T-cell (primary cell): ENCODE data around the gene TBC1D30. TPM values are rescaled to one million over a fixed set of nuclear protein-coding genes. Genes with fewer than 3 reads are reported as not detected.
"Not testable (repeated sequence)": the region's sequence is repeated elsewhere in the genome, so short reads cannot be mapped to it uniquely, and the experiment has no call there.

Experiments used
- ATAC-seq, 4 experiments: fragments of 200-7000 bp in 3 of 4; fragments of 150-1000 bp in 1 of 4; cut with Tn5 transposase; replicated peaks in 1 of 4; 1 replicate in 3 of 4; 2 replicates in 1 of 4; pipeline ENCODE4 v1.10.0; 2021; ENCODE audit warnings: moderate library complexity in 3 of 4, mild to moderate bottlenecking in 2 of 4, moderate number of reproducible peaks in 1 of 4
- CTCF ChIA-PET, 2 donors: fragments of 300-600 bp; sonication (Branson Sonifier 250); formaldehyde crosslinking; loops; one replicate each; lab custom pipeline; 2022; ENCODE audit warnings: antibody characterized with exemption in 2 of 2; lab: Charles Lee
- POLR2A ChIA-PET, 2 donors: fragments of 300-600 bp; sonication (Branson Sonifier 250); formaldehyde crosslinking; loops; one replicate each; lab custom pipeline; 2022; ENCODE audit warnings: antibody characterized with exemption in 2 of 2; lab: Charles Lee
- DNase-seq, 35 experiments: peaks; one replicate each; pipeline versions ENCODE4 v3.0.0 to v3.0.0-alpha.2; 2013 to 2023
- H3K27ac ChIP-seq: one replicate; pipeline ENCODE4 v1.5.1; 2013; ENCODE audit warnings: low read length
- H3K27me3 ChIP-seq, 2 experiments: replicated peaks in 1 of 2; 1 replicate in 1 of 2; 2 replicates in 1 of 2; pipeline versions ENCODE4 v1.6.1 to v1.7.0; 2013; ENCODE audit warnings: low read length in 1 of 2, mixed read lengths in 1 of 2; ENCODE audit not compliant: control insufficient read depth in 2 of 2, insufficient read depth in 2 of 2; ENCODE audit errors: extremely low read depth in 1 of 2
- H3K36me3 ChIP-seq, 2 donors: 1 replicate in 1 of 2; 2 replicates in 1 of 2; pipeline versions ENCODE4 v1.6.1 to v1.7.0; 2013; ENCODE audit warnings: low read length in 1 of 2; ENCODE audit not compliant: control insufficient read depth in 2 of 2, insufficient read depth in 1 of 2; ENCODE audit errors: extremely low read depth in 1 of 2
- H3K4me1 ChIP-seq, 2 experiments: 1 replicate in 1 of 2; 2 replicates in 1 of 2; pipeline versions ENCODE4 v1.6.1 to v1.7.0; 2013; ENCODE audit warnings: low read length in 2 of 2, mixed read lengths in 1 of 2; ENCODE audit not compliant: insufficient read depth in 2 of 2, control insufficient read depth in 1 of 2; ENCODE audit errors: extremely low read depth in 1 of 2
- H3K4me3 ChIP-seq, 2 donors: 1 replicate in 1 of 2; 2 replicates in 1 of 2; pipeline versions ENCODE4 v1.5.1 to v1.7.0; 2013; ENCODE audit warnings: mild to moderate bottlenecking in 2 of 2, low read length in 1 of 2, moderate library complexity in 1 of 2; ENCODE audit not compliant: control insufficient read depth in 1 of 2; ENCODE audit errors: extremely low read depth in 1 of 2
- H3K9me3 ChIP-seq: 2 replicates; pipeline ENCODE4 v1.7.0; 2013
- H3K27ac Mint-ChIP-seq, 2 donors: one replicate each; pipeline ENCODE4 v1.8.0; 2020 to 2021; ENCODE audit warnings: mild to moderate bottlenecking in 2 of 2, mixed read lengths in 2 of 2
- H3K27me3 Mint-ChIP-seq, 2 donors: one replicate each; pipeline ENCODE4 v1.8.0; 2021 to 2022; ENCODE audit warnings: mixed read lengths in 2 of 2
- H3K36me3 Mint-ChIP-seq: one replicate; pipeline ENCODE4 v1.8.0; 2021; ENCODE audit warnings: mixed read lengths
- H3K4me1 Mint-ChIP-seq, 3 donors: one replicate each; pipeline ENCODE4 v1.8.0; 2020 to 2022; ENCODE audit warnings: mixed read lengths in 3 of 3, mild to moderate bottlenecking in 1 of 3
- H3K4me3 Mint-ChIP-seq, 3 donors: one replicate each; pipeline ENCODE4 v1.8.0; 2020 to 2022; ENCODE audit warnings: mild to moderate bottlenecking in 3 of 3, mixed read lengths in 3 of 3, moderate library complexity in 3 of 3
- H3K9me3 Mint-ChIP-seq, 3 donors: one replicate each; pipeline ENCODE4 v1.8.0; 2020 to 2022; ENCODE audit warnings: mixed read lengths in 3 of 3
- WGBS: methylation state at CpG from one replicate; pipeline ENCODE4 v1.1.5; 2013; ENCODE audit warnings: missing lambda C conversion rate; ENCODE audit not compliant: insufficient coverage; 5-methylcytosine and 5-hydroxymethylcytosine counted together
- total RNA-seq, 35 experiments: library from RNA in 6 of 35; stranded (reverse) in 6 of 35; fragments of 120-200 nt in 1 of 35; gene quantifications; one replicate each; pipeline versions ENCODE4 v1.2.1 to v1.2.4 and lab custom pipeline; 2013 to 2026

TBC1D30 gene
- total RNA-seq, 5 donors from 2014 or later (not counting 1 experiment from before 2014, with no cell fraction given) = 0.07 to 0.73 (median 0.41) TPM

GRCh38 chr12:64837427-64837826 lies 13.0 kb downstream of the TBC1D30 start:
- Histone ChIP-seq H3K27me3 (peaks cover 0 to 5% of the 10 kb centered on the region in 2 experiments), H3K9me3 (no peaks in the 10 kb centered on the region), H3K27ac (no peak overlapping the region), H3K4me1 (no peaks in the 10 kb centered on the region), H3K36me3 (no peaks in the 10 kb centered on the region), H3K4me3 (no peak overlapping the region)
- CTCF ChIA-PET = interaction anchor here in 1 of 2 donors (0.6 kb wide), 1 partner anchor 258 kb away, joined by 4 read pairs; no protein-coding TSS in a partner anchor
- no peak for DNase-seq
- H3K27me3 Mint-ChIP-seq = peaks cover 9 to 17% of the 10 kb centered on the region in 2 donors
- 98% methylated on average over 5 of the region's 8 CpGs for WGBS
- H3K9me3 Mint-ChIP-seq = no peaks in the 10 kb centered on the region
- no peak for ATAC-seq
- H3K4me1 Mint-ChIP-seq = no peaks in the 10 kb centered on the region
- no peak overlapping the region for H3K27ac Mint-ChIP-seq
- POLR2A ChIA-PET = no interaction called here
- H3K4me3 Mint-ChIP-seq = no peak overlapping the region
- no peaks in the 10 kb centered on the region for H3K36me3 Mint-ChIP-seq

- DNase-seq (no peak), ATAC-seq (no peak)
- Mint-ChIP-seq H3K4me3 (no peak overlapping the region), H3K27me3 (peaks cover 3 to 7% of the 10 kb centered on the region in 2 donors), H3K4me1 (no peaks in the 10 kb centered on the region), H3K9me3 (no peaks in the 10 kb centered on the region), H3K36me3 (no peaks in the 10 kb centered on the region), H3K27ac (no peak overlapping the region)
- peaks cover 0 to 3% of the 10 kb centered on the region in 2 experiments for H3K27me3 ChIP-seq
- no peaks in the 10 kb centered on the region for H3K36me3 ChIP-seq
- H3K9me3 ChIP-seq = no peaks in the 10 kb centered on the region
- ChIA-PET CTCF (interaction anchor here (0.5 to 0.7 kb wide), 3 partner anchors 39 to 1209 kb away, joined by 3 to 8 read pairs (median 3); no protein-coding TSS in a partner anchor), POLR2A (no interaction called here)
- H3K4me3 ChIP-seq = no peak overlapping the region
- no peak overlapping the region for H3K27ac ChIP-seq
- no peaks in the 10 kb centered on the region for H3K4me1 ChIP-seq
These were observed 15.7 kb downstream of the TBC1D30 start for GRCh38 chr12:64840119-64840518.

GRCh38 chr12:64840949-64841717 lies 16.7 kb downstream of the TBC1D30 start:
- ChIA-PET POLR2A (no interaction called here), CTCF (no interaction called here)
- Mint-ChIP-seq H3K27me3 (peaks cover 0 to 3% of the 10 kb centered on the region in 2 donors), H3K27ac (no peak overlapping the region), H3K36me3 (no peaks in the 10 kb centered on the region), H3K4me1 (no peaks in the 10 kb centered on the region), H3K4me3 (no peak overlapping the region), H3K9me3 (no peaks in the 10 kb centered on the region)
- DNase-seq (no peak), ATAC-seq (no peak)
- Histone ChIP-seq H3K9me3 (no peaks in the 10 kb centered on the region), H3K4me1 (no peaks in the 10 kb centered on the region), H3K27me3 (peaks cover 0 to 3% of the 10 kb centered on the region in 2 experiments), H3K4me3 (no peak overlapping the region), H3K36me3 (no peaks in the 10 kb centered on the region), H3K27ac (no peak overlapping the region)
- 95% methylated on average over 4 of the region's 5 CpGs for WGBS

GRCh38 chr12:64848409-64848808 lies 24.0 kb downstream of the TBC1D30 start:
- H3K4me1 ChIP-seq, H3K9me3 ChIP-seq, H3K36me3 Mint-ChIP-seq, H3K27ac ChIP-seq, DNase-seq, H3K4me1 Mint-ChIP-seq, H3K27ac Mint-ChIP-seq, H3K36me3 ChIP-seq, H3K4me3 ChIP-seq, CTCF ChIA-PET, H3K27me3 ChIP-seq, POLR2A ChIA-PET, H3K4me3 Mint-ChIP-seq, ATAC-seq: not testable (repeated sequence)
- peaks cover 4 to 14% (median 10%) of the 10 kb centered on the region in 3 donors for H3K9me3 Mint-ChIP-seq
- H3K27me3 Mint-ChIP-seq = peaks cover 23 to 27% of the 10 kb centered on the region in 2 donors
- no CpG with 5 or more reads among the region's 4 CpGs for WGBS

GRCh38 chr12:64858882-64859605 lies 34.6 kb downstream of the TBC1D30 start:
- POLR2A ChIA-PET = no interaction called here
- no peaks in the 10 kb centered on the region for H3K36me3 Mint-ChIP-seq
- no peak overlapping the region for H3K27ac Mint-ChIP-seq
- H3K4me3 ChIP-seq = no peak overlapping the region
- DNase-seq = no peak
- WGBS = 73% methylated on average over 4 of the region's 4 CpGs
- peaks cover 17 to 19% of the 10 kb centered on the region in 2 donors for H3K27me3 Mint-ChIP-seq
- H3K9me3 Mint-ChIP-seq = no peaks in the 10 kb centered on the region
- no peak for ATAC-seq
- H3K27ac ChIP-seq = no peak overlapping the region
- H3K9me3 ChIP-seq = no peaks in the 10 kb centered on the region
- H3K4me1 Mint-ChIP-seq = no peaks in the 10 kb centered on the region
- CTCF ChIA-PET = no interaction called here
- H3K36me3 ChIP-seq = no peaks in the 10 kb centered on the region
- H3K4me1 ChIP-seq = no peaks in the 10 kb centered on the region
- H3K27me3 ChIP-seq = peaks cover 0 to 6% of the 10 kb centered on the region in 2 experiments
- H3K4me3 Mint-ChIP-seq = no peak overlapping the region

- H3K36me3 Mint-ChIP-seq = no peaks in the 10 kb centered on the region
- DNase-seq = no peak
- Histone ChIP-seq H3K9me3 (no peaks in the 10 kb centered on the region), H3K4me3 (no peak overlapping the region), H3K27ac (no peak overlapping the region), H3K4me1 (no peaks in the 10 kb centered on the region), H3K36me3 (no peaks in the 10 kb centered on the region), H3K27me3 (peaks cover 0 to 6% of the 10 kb centered on the region in 2 experiments)
- no peak overlapping the region for H3K27ac Mint-ChIP-seq
- no peak overlapping the region for H3K4me3 Mint-ChIP-seq
- ATAC-seq = no peak
- no peaks in the 10 kb centered on the region for H3K9me3 Mint-ChIP-seq
- peaks cover 11% of the 10 kb centered on the region in 2 donors for H3K27me3 Mint-ChIP-seq
- ChIA-PET POLR2A (no interaction called here), CTCF (no interaction called here)
- 83% methylated on average over 1 of the region's 4 CpGs for WGBS
- H3K4me1 Mint-ChIP-seq = no peaks in the 10 kb centered on the region
These were observed 36.1 kb downstream of the TBC1D30 start for GRCh38 chr12:64860446-64860998.
